Suprapubic skin (tissue), 3 donors: Measurements from ENCODE around the gene SPC24.

Experiments
- POLR2A ChIP-seq, 2 donors: fragments of 450-650 bp; IDR thresholded peaks; one replicate each; pipeline ENCODE4 v1.6.1; 2017; ENCODE audit warnings: antibody characterized with exemption in 2 of 2, mild to moderate bottlenecking in 2 of 2, moderate library complexity in 2 of 2
- TF ChIP-seq, protein P1 (sequence below), 2 donors: fragments of 200-600 bp in 1 of 2; fragments of 450-650 bp in 1 of 2; sonication (generic) in 1 of 2; IDR thresholded peaks; one replicate each; pipeline ENCODE4 v1.5.1; 2016 to 2019; ENCODE audit warnings: antibody characterized with exemption in 2 of 2, mild to moderate bottlenecking in 1 of 2, moderate library complexity in 1 of 2

DNA sequence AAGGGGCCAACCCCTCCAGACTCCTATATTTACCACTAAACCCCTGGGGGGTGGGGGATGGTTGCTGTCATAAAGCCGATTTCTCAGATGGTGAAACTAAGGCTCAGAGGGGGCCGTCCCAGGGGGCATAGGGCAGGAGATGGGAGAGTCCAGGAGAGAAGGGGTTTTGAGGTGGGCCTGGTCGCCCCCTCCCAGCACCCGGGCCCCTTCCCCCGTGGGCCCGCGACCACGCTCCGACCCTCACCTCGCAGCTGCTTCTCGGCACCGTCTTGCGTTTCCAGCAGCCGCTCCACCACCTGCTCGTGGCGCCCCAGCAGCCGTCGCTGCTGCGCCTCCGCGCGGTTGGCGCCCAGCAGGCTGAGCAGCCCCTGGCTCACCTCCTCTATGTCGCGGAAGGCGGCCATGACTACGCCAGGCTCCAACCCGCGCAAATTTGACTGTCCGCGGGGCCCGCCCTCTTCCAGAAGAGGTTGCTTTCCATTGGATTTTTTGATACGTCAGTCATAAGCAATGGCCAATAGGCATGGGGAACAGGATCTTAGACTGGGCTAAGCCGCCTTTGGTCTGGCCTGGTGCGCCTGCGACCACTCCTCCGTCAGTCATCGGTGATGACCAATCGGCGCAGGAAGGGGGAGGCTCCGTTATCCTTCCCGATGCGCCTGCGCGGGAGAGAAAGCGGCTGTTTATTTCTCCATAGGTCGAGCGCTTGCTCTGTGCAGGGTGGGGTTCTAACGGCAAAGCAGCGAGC, at the start of gene SPC24:
- TF ChIP-seq POLR2A (IDR thresholded peaks at IDR 0.05) = no peak
- TF ChIP-seq, protein P1, sequence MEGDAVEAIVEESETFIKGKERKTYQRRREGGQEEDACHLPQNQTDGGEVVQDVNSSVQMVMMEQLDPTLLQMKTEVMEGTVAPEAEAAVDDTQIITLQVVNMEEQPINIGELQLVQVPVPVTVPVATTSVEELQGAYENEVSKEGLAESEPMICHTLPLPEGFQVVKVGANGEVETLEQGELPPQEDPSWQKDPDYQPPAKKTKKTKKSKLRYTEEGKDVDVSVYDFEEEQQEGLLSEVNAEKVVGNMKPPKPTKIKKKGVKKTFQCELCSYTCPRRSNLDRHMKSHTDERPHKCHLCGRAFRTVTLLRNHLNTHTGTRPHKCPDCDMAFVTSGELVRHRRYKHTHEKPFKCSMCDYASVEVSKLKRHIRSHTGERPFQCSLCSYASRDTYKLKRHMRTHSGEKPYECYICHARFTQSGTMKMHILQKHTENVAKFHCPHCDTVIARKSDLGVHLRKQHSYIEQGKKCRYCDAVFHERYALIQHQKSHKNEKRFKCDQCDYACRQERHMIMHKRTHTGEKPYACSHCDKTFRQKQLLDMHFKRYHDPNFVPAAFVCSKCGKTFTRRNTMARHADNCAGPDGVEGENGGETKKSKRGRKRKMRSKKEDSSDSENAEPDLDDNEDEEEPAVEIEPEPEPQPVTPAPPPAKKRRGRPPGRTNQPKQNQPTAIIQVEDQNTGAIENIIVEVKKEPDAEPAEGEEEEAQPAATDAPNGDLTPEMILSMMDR (IDR thresholded peaks at IDR 0.05) = no peak
